NCI-H69 (cell line): ENCODE results near the gene OTUD7B.
"Not testable (repeated sequence)": the region's sequence is repeated elsewhere in the genome, so short reads cannot be mapped to it uniquely, and the experiment has no call there.

Source experiments
- DNase-seq: peaks from one replicate; lab custom pipeline; 2025; lab: John Stamatoyannopoulos, UW

The OTUD7B gene

DNA sequence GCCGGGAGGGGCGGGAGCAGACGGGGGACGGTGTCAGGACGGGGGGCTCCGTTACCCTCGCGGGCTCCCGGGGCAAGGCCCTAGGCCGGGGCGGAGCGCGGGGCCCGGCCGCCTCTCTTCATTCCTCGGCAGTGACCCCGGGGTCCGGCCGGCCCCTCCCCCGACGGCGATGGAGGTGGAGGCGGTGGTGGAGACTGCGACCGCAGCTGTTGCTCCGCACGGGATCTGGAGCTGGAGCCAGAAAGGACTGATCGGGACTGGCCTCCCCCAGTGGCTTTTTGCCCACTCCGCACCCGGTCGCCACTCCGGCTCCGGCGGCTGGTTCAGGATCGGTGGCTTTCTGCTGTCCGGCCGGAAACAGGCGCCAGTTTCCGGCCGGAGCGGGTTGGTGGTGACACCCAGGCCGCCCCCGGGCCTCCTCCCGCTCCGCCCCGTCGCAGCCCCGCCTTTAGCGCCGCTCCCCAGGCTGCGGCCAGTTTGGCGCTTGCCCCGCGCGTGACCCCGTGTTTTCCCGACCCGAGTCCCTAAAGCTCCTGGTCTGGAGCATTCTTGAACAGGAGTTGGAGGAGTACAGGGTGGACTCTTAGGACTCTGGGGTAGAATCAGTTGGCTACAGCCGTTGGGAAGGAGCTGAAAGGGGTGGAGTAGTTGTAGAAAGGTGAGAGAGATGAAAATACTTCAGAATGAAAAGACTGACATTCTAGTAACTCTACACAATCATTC lies at the start of gene OTUD7B:
OTUD7B (minus strand) TSS at position 334 of the 723 bp plus-strand sequence. CDS start 33,216 bp downstream, outside the sequence.
- peak; percentile 95 for DNase-seq

DNA sequence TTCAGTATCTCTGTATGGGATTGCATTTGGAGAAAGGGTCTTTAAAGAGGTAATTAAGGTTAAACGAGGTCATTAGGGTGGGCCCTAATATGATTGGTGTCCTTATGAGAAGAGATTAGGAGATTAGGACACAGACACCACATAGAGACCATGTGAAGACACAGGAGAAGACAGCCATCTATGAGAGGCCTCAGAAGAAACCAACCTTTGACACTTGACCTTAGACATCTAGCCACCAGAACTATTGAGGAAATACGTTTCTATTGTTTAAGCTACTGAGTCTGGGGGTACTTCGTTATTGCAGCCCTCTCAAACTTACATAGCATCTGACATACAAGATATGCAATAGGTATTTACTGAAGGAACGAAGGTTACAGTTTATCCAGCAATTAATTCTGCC lies 49.7 kb upstream of the OTUD7B start:
- DNase-seq: no peak

DNA sequence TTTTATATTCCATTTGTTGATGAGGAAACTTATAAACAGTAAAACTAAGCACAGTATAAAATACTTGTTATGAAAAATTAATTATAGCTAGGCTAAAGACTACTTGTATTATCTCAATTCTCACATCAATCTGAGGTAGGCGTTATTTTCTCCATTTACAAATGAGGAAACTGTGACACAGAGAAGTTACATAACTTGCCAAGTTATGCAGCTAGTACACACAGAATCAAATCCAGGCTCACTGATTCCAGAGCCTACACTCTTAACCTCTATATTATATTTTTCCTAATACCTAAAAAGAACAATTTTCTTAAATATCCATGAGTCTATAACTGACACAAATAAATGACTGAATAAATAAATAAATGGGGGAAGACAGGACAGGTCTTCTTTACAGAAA lies 45.9 kb upstream of the OTUD7B start:
- DNase-seq: no peak

DNA sequence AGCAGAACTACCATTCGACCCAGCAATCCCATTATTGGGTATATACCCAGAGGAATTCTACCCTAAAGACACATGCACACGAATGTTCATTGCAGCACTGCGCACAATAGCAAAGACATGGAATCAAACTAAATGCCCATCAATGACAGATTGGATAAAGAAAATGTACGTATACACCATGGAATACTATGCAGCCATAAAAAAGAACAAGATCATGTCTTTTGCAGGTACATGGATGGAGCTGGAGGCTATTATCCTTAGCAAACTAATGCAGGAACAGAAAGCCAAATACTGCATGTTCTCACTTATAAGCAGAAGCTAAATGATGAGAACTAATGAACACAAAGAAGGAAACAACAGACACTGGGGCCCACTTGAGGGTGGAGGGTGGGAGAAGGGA lies 45.0 kb upstream of the OTUD7B start:
- not testable (repeated sequence) for DNase-seq

DNA sequence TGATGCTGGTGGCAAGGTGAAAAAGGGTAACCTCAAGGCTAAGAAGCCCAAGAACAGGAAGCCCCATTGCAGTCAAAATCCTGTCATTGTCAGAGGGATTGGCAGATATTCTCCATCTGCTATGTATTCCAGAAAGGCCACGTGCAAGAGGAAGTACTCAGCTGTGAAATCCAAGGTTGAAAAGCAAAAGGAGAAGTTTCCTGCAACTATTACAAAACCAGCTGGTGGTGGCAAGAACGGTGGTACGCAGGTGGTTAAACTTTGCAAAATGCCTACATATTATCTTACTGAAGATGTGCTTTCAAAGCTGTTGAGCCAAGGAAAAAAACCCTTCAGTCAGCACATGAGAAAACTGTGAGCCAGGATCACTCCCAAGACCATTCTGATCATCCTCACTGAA lies 43.4 kb upstream of the OTUD7B start:
- DNase-seq: no peak

DNA sequence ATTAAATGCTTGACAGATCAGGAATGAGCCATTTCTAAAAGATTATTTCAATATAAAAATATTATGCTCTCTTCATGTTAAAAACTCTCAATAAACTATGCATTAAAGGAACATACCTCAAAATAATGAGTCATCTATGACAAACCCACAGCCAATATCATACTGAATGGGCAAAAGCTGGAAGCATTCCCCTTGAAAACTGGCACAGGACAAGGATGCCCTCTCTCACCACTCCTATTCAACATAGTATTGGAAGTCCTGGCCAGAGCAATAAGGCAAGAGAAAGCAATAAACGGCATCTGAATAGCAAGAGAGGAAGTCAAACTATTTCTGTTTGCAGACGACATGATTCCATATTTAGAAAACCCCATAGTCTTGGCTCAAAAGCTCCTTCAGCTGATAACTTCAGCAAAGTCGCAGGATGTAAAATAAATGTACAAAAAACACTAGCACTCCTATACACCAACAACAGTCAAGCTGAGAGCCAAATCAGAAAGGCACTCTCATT lies 41.4 kb upstream of the OTUD7B start:
- not testable (repeated sequence) for DNase-seq

DNA sequence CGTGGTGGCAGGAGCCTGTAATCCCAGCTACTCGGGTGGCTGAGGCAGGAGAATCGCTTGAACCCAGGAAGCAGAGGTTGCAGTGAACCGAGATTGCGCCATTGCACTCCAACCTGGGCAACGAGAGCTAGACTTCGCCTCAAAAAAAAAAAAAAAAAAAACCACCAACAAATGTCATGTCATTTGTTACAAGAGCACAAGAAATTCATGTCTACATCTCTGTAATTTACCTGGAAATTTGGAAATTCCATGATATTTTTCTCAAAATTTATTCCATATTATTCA lies 40.5 kb upstream of the OTUD7B start:
- DNase-seq: no peak

DNA sequence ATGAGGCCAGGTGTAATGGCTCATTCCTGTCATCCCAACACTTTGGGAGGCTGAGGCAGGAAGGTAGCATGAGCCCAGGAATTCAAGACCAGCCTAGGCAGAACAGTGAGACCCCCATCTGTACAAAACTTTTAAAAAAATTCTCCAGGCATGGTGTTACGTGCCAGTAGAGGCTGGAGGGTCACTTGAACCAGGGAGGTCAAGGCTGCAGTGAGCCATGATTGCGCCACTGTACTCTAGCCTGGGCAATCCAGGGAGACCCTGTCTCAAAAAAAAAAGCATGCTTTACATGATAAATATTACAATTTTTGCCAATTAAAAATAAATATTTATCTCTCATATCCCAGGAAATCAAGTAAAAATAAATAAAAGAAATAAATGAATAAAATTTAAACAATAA lies 39.4 kb upstream of the OTUD7B start:
- DNase-seq: no peak

DNA sequence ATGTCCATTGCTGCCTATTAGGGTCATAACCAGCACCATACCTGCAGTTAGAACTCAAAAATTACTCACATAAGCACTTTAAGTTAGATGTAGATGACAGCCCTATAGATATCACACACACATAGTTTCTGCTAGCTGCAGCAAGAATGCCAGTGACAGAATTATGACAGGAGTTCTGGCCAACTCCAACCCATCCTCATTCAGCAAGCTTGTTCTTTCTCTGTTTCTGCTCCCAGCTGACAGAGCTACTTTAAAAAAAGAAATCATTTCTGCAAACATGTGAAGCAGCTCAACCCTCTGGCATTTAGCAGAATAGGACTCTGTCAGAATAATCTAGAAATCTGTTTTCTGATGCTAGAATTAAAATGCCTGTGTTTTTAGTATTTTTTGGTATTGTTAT lies 23.8 kb upstream of the OTUD7B start:
- no peak for DNase-seq

DNA sequence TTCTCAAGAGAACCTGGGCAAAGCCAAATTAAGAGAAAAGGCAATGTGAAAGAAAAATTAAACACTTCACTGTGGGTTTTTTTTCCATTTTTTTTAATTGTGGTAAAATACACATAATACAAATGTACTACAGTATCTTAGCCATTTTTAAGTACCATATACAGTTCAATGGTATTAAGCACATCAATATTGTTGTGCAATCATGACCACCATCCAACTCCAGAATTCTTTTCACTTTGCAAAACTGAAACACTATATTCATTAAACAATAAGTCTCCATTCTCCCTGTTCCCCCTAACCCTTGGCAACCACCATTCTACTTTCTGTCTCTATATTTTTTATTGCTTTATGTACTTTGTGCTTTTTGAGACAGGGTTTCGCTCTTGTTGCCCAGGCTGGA lies 17.8 kb upstream of the OTUD7B start:
- no peak for DNase-seq

DNA sequence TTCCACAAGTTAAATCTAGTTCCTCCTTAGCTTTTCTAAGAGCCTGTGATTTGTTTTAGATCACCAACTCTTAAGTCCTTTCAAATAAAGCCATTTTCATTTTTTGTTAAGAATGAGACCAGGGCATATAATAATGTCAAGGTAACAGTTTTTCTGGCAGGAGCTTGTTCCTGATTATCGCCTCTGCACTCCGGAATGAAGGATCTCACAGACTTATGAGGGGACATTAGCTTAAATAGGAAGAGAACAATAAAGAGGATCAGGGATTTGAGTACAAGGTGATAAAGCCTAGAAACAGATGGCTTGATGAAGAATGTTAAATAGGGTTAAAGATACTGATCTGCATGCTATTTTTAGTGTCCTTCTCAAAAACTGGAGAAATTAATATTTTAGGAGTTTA lies 13.6 kb upstream of the OTUD7B start:
- DNase-seq: no peak

DNA sequence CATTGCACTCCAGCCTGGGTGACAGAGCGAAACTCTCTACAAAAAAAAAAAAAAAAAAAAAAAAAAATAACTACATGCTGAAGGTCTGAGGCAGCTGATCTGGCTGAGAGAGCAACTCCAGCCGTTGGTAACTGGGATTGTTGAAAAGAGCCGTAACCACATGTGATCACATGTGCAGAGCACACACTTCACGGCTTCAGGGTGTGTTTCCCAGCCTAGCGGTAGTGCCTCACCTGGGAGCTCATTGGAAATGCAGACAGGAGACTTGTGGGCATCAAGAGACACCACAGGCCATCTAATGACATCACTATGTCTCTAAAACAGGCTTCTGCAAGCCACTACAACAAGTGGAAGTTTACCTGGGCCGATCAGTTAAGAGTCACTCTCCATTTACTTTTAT lies 11.8 kb upstream of the OTUD7B start:
- DNase-seq: peak; percentile 22

DNA sequence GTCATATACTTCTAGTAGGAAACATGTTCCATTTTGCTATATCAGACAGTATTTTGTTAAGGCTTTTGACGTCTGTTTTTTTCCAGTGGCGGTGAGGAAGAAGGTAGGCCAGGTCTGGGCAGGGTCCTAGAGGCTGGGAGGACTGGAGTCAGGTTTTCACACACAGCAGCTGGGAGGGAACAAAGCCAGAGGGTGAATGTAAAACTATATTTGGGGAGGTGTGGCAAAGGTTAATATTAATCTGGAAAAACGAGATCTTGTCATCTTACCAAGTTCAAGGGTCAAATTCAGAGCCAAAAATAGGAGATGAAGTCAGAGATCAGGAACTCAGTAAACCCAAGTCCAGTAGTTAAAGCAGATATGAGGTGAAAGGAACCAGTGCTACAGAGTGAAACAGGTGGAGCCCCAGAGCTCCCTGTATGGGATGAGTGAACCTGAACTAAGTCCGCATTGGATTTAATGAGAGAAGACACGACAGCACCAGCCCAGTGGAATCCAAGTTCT lies 10.7 kb upstream of the OTUD7B start:
- DNase-seq: no peak

DNA sequence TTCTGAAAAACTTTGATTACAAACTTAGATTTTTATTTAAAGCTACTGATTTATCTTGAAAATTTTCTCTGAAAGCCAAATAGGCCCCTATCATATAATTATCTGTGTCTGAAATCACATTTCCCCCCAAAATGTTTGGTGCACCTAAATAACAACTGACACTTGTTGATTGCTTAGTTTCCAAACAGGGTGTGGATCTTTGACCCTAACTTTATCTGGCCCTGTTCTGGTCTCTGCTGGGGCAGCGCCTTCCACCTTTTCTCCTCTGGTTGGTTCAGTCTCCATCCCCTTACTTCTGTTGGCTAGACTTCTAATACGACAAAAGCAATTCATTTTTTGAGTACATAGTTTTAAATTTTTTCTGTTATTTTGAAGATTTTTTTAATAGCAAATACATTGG lies 10.2 kb upstream of the OTUD7B start:
- DNase-seq: no peak

DNA sequence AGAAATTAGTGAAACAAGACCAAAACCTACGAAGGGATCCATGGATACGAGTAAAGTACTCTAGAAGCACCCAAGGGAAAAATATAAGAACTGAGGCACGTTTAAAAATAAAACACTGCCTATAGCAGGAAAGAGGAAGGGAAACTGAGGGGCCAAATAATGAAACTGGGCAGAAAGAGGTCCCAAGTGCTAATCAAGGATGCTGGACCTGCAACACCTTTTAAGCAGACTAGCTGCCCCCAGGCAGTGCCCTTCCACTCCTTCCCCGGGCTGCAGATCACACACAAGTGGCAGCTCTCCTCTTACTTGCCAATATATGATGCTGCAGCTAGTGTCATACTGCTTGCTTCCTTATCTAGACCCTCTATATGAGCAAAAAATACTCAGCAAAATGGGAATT lies 7.6 kb upstream of the OTUD7B start:
- DNase-seq: no peak

DNA sequence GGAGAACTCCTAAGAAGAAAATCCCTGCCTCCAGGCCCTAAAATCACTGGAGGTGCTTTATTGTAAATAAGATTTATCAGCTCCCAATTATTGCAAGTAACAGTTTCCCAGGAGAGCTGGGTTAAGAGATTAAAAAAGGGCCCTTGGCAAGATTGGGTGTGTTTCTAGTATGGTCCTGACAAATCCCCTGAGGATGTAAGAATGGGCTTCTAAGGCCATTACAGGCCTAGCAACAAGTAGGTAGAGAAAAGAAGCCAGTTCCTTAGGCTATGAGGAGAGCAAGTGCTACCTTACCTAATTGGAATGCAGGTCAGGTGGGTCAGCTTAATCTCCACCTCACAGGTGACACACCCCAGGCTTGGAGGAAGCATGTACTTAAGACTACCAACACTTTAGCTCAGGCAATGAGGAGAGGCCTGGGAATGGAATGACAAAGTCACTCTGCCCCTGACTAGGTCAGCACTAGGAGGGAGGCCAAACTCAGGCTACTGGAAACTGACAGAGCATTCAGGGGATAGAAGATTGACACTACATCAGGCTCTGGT lies 6.8 kb upstream of the OTUD7B start:
- DNase-seq: no peak

DNA sequence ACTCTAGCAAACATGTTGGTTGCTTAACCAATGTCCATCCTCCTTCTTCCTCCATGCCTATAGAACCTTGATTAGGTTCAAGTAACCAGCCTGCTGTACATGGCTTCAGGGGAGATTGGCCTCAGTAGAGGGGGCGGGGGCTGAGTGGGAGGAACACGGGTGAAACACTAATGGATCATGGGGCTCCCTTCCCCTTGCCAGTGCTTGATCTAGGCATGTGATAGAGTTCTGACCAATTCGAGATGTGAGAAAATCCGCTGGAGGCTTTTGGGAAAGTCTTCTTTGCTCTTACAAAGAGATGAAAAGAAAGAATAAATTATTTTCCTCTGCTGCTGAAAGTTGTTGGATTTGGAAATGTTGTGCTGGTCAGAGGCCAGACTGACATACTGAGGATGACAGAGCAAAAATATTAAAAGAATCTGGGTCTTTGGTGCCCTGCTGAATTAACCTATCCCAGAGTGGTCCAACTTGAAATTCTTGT lies 5.2 kb upstream of the OTUD7B start:
- no peak for DNase-seq

DNA sequence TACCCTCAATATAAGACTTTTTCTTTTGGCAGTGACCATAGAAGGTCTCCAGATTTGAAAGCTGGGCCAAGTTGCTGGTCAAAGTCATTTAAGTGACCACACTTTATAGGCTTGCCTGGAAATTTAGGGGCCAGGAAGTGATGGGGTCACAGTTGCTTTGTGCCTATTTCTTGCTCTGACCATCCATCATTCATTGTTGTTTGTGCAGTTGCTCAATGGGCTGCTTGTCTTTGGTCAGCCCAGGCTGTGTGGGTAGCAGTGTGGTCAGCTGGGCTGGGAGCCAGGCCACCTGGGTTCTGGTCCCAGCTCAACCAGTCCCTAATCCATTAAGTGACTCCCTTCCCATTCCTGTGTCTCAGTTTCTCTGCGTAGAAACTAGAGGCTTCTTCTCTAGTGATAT lies 2.1 kb upstream of the OTUD7B start:
- DNase-seq: no peak

DNA sequence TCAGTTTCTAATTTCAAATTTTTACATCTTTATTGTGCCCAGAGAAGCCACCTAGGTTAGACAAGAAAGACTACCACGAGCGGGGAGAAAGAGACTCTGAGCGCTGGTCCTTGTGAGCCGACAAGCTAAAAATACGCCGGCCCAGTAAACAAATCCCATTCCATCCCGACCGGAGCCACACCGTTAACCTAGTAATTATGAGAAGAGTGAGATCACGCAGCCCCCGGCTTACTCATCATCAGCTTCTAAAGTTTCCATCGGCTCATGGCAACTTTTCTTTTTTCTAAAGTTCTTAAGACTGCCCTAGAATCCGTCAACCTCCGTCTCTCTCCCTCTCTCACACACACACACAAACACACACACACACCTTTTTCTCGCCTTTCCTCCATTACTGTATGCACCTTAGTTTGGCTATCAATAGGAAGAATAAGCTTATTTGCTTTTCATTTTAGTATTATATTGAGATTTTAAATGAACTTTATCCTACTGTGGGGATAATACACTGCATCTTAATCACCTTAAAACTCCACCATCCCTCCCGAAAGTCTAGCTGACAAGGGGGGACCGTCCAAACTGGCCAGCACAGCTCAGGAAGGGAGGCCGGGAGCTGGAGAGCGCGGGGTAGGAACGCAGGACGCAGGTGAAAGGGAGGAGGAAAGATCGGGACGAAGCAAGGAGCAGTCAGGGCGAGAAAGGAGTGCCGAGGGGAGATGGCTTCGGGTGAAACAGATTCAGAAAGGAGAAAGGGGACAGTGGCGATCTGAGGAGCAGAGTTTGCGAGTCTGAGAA lies 728 bp downstream of the OTUD7B start:
- peak; percentile 78 for DNase-seq

DNA sequence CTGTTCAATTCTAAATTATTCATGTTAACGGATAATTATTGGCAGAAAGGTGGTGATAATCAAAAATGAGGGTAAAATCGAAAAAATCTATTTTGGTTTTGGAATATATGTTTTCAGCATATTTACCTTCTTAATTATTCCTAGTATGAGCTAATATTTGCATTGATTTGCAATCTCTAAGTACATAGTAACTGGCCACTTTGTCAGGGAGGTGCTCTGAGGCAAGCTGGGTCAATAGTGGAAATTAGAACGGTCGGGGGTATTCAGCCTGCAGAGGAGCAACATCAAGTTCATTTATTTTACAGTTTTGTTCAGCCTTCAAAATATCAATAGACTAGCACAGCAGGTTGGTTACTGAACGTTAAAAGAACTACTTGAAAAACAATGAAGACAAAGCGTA lies 1.8 kb downstream of the OTUD7B start:
- DNase-seq: peak; percentile 94

DNA sequence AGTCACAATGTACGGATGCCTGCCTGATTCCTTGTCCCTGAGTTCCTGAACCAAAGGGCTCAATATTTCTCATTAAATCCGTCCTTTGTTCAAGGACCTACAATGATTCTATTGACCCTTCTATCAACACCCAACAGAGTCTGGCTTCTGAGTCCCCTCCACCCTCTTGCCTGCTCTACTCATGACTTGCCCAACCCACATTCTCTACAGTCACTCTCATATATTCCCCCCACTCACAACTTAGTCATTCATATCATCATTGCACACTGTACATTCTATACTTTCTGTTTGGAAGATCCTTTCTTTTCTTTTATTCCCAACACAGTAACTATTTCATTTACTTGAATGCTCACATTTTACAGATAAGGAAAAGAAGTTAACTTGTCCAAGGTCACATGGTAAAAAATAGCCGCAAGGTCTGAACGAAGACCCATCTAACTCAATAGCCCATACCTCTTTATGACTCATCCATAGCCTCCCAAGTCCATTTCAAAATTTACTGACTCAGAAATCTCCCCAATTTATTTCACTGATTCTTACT lies 3.6 kb downstream of the OTUD7B start:
- no peak for DNase-seq

DNA sequence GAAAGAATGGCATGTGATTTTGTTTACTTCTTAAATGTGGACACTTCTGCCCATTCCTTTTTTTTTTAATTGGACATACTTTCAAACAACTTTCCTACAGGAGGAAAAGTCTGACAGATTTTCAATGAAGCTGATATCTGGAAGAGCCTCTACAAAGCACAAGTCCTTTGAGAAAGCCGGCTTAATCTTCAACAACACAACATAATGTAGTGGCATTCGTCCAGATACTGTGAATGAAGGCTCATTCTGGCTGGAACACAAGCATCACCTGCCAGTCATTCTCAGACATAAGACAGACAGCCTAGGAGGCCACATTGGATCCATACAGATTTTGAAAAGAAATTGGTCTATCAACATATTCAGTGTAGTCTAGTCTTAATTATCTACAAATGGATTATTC lies 4.9 kb downstream of the OTUD7B start:
- no peak for DNase-seq

DNA sequence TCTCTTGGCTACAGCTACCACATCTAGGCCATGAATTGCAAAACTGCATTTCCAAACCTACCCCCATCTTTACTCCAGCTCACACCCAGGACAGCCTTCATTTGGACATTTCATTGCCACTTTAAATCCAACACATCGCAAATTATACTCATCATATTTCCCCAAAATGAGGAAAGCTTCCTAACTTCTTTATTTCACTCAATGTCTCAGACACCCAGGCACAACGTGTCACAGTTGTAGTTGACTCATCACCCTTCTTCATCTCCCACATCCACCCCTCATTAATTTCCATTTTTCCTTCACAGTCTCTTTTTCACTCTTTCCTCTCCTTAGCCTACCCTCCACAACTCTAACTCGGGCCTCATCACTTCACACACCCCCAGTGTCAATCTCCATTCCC lies 6.7 kb downstream of the OTUD7B start:
- DNase-seq: no peak
